HepG2 (cell line): ENCODE data around the gene KIAA1191. TPM values are rescaled to one million over a fixed set of nuclear protein-coding genes. Genes with fewer than 3 reads are reported as not detected.

Experiments
- DR1 ChIP-seq: sonication (generic); formaldehyde crosslinking; IDR thresholded peaks from 2 replicates; pipeline ENCODE4 v1.8.0; 2021; ENCODE audit warnings: mild to moderate bottlenecking, missing genetic modification reagents, inconsistent platforms
- FOSL1 ChIP-seq: sonication (generic); formaldehyde crosslinking; IDR thresholded peaks from 2 replicates; pipeline ENCODE4 v1.9.0; 2021; ENCODE audit warnings: missing genetic modification reagents, borderline replicate concordance
- HNRNPK ChIP-seq: fragments of 200-400 bp; formaldehyde crosslinking; IDR thresholded peaks from 2 replicates; pipeline ENCODE4 v1.6.1; 2018; ENCODE audit warnings: low read length, low read depth, moderate library complexity, mild to moderate bottlenecking; ENCODE audit not compliant: poor library complexity, severe bottlenecking
- KDM4B ChIP-seq: sonication (generic); formaldehyde crosslinking; IDR thresholded peaks from 2 replicates; pipeline ENCODE4 v1.4.0; 2020; ENCODE audit warnings: missing genetic modification reagents
- KMT2B ChIP-seq: IDR thresholded peaks from 2 replicates; pipeline ENCODE4 v1.6.1; 2016; ENCODE audit warnings: missing genetic modification reagents, missing compliant biosample characterization
- MAFF ChIP-seq: IDR thresholded peaks from 2 replicates; pipeline ENCODE4 v1.6.1; 2011; ENCODE audit warnings: low read depth, low read length, improper control_type of control experiment
- NAIF1 ChIP-seq: sonication (generic); formaldehyde crosslinking; IDR thresholded peaks from 2 replicates; pipeline ENCODE4 v1.5.0; 2020; ENCODE audit warnings: mild to moderate bottlenecking, missing genetic modification reagents, borderline replicate concordance
- SMYD3 ChIP-seq: sonication (generic); formaldehyde crosslinking; IDR thresholded peaks from 2 replicates; pipeline ENCODE4 v1.8.1; 2023; ENCODE audit warnings: mild to moderate bottlenecking, missing genetic modification reagents
- TBL1XR1 ChIP-seq: fragments of 150-350 bp; IDR thresholded peaks from 2 replicates; pipeline ENCODE4 v1.6.1; 2014; ENCODE audit warnings: borderline replicate concordance, low read length; ENCODE audit not compliant: partially characterized antibody
- U2AF2 ChIP-seq: fragments of 200-400 bp; formaldehyde crosslinking; IDR thresholded peaks from 2 replicates; pipeline ENCODE4 v1.6.1; 2017; ENCODE audit warnings: low read depth, mild to moderate bottlenecking, low read length
- UBTF ChIP-seq: sonication (generic); formaldehyde crosslinking; IDR thresholded peaks from 2 replicates; pipeline ENCODE4 v1.4.0; 2020; ENCODE audit warnings: mild to moderate bottlenecking, missing genetic modification reagents
- ZBTB20 ChIP-seq: sonication (generic); formaldehyde crosslinking; IDR thresholded peaks from 2 replicates; pipeline ENCODE4 v1.8.1; 2023; ENCODE audit warnings: missing genetic modification reagents, low read depth, mild to moderate bottlenecking, borderline replicate concordance
- ZBTB43 ChIP-seq: sonication (generic); formaldehyde crosslinking; conservative IDR thresholded peaks from 2 replicates; pipeline ENCODE4 v1.4.0; 2020; ENCODE audit warnings: missing genetic modification reagents
- ZFP41 ChIP-seq: sonication (generic); formaldehyde crosslinking; IDR thresholded peaks from 2 replicates; pipeline ENCODE4 v1.4.0; 2020; ENCODE audit warnings: mild to moderate bottlenecking, missing genetic modification reagents, borderline replicate concordance
- ZNF251 ChIP-seq: sonication (generic); formaldehyde crosslinking; IDR thresholded peaks from 2 replicates; pipeline ENCODE4 v1.9.0; 2021; ENCODE audit warnings: mild to moderate bottlenecking, missing genetic modification reagents
- ZNF329 ChIP-seq: sonication (generic); formaldehyde crosslinking; IDR thresholded peaks from 2 replicates; pipeline ENCODE4 v1.9.0; 2021; ENCODE audit warnings: low read depth, mild to moderate bottlenecking, missing genetic modification reagents
- ZNF605 ChIP-seq: sonication (generic); formaldehyde crosslinking; IDR thresholded peaks from 2 replicates; pipeline ENCODE4 v1.8.0; 2022; ENCODE audit warnings: mild to moderate bottlenecking, missing genetic modification reagents
- ZNF747 ChIP-seq: sonication (generic); formaldehyde crosslinking; IDR thresholded peaks from 2 replicates; pipeline ENCODE4 v1.8.1; 2023; ENCODE audit warnings: missing genetic modification reagents, mild to moderate bottlenecking, borderline replicate concordance
- ZNF770 ChIP-seq: sonication (generic); formaldehyde crosslinking; IDR thresholded peaks from 2 replicates; pipeline ENCODE4 v1.5.0; 2020; ENCODE audit warnings: mild to moderate bottlenecking, missing genetic modification reagents
- polyA plus RNA-seq, 8 experiments: library from polyadenylated mRNA; depleted of rRNA in 3 of 8; stranded (reverse) in 7 of 8; unstranded in 1 of 8; fragments of >200 nt; fragmentation: Illumina TruSeq in 4 of 8; extraction: Trizol in 4 of 8; gene quantifications; 2 replicates each; pipeline versions ENCODE4 v1.2.1 to v1.2.3, GENCODE V29; 2011 to 2016; ENCODE audit warnings: low read depth in 4 of 8, missing spikeins in 1 of 8, mixed read lengths in 1 of 8; ENCODE audit not compliant: insufficient read depth in 1 of 8
- total RNA-seq, 5 experiments: library from RNA; depleted of rRNA; stranded (reverse); fragments of >200 nt; fragmentation: Illumina TruSeq; extraction: Trizol; gene quantifications; 2 replicates each; pipeline ENCODE4 v1.2.3, GENCODE V29; 2016; ENCODE audit warnings: low read depth in 1 of 5
- TF ChIP-seq, protein P1 (sequence below): sonication (generic); formaldehyde crosslinking; IDR thresholded peaks from 2 replicates; pipeline ENCODE4 v1.5.1; 2020; ENCODE audit warnings: missing genetic modification reagents, mild to moderate bottlenecking, borderline replicate concordance
- TF ChIP-seq, protein P2 (sequence below): sonication (generic); formaldehyde crosslinking; conservative IDR thresholded peaks from 2 replicates; pipeline ENCODE4 v1.8.1; 2023; ENCODE audit warnings: missing genetic modification reagents

The KIAA1191 gene
- total and polyA plus RNA-seq, 2 of the 13 experiments (the other 11 are each of a cell fraction or from before 2014, with no cell fraction given): 63.6 to 103 TPM

- peak; percentile 99 for TF ChIP-seq ZNF770 (CRISPR knock-in tag)
- TF ChIP-seq NAIF1: peak; percentile 19
- 0 out of 2 replicates have a peak, but pooled peaks have one; percentile 38 for TF ChIP-seq ZBTB43 (CRISPR knock-in tag)
- TF ChIP-seq KDM4B (CRISPR knock-in tag): peak; percentile 64; the same call in 1 of the 2 replicates
- TF ChIP-seq TBL1XR1: peak; percentile 32
- TF ChIP-seq, protein P1, sequence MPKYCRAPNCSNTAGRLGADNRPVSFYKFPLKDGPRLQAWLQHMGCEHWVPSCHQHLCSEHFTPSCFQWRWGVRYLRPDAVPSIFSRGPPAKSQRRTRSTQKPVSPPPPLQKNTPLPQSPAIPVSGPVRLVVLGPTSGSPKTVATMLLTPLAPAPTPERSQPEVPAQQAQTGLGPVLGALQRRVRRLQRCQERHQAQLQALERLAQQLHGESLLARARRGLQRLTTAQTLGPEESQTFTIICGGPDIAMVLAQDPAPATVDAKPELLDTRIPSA (CRISPR knock-in tag): no peak
- TF ChIP-seq UBTF: no peak
- TF ChIP-seq FOSL1 (CRISPR knock-in tag): no peak
- TF ChIP-seq U2AF2: 0 out of 2 replicates have a peak, but pooled peaks have one; percentile 3
- TF ChIP-seq ZNF251 (CRISPR knock-in tag): no peak
- peak; percentile 66; the same call in 1 of the 2 replicates for TF ChIP-seq DR1 (CRISPR knock-in tag)
- TF ChIP-seq ZBTB20 (CRISPR knock-in tag): no peak
- peak; percentile 78 for TF ChIP-seq ZNF329
- TF ChIP-seq HNRNPK: peak; percentile 24
- no peak; the same call in 1 of the 2 replicates for TF ChIP-seq MAFF
- peak; percentile 83 for TF ChIP-seq KMT2B (CRISPR knock-in tag)
- peak; percentile 68; the same call in 1 of the 2 replicates for TF ChIP-seq SMYD3 (CRISPR knock-in tag)
- no peak for TF ChIP-seq ZFP41 (CRISPR knock-in tag)
- TF ChIP-seq ZNF605: peak; percentile 82
- TF ChIP-seq, protein P2, sequence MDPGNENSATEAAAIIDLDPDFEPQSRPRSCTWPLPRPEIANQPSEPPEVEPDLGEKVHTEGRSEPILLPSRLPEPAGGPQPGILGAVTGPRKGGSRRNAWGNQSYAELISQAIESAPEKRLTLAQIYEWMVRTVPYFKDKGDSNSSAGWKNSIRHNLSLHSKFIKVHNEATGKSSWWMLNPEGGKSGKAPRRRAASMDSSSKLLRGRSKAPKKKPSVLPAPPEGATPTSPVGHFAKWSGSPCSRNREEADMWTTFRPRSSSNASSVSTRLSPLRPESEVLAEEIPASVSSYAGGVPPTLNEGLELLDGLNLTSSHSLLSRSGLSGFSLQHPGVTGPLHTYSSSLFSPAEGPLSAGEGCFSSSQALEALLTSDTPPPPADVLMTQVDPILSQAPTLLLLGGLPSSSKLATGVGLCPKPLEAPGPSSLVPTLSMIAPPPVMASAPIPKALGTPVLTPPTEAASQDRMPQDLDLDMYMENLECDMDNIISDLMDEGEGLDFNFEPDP (CRISPR knock-in tag): peak; percentile 95; the same call in 1 of the 2 replicates
- TF ChIP-seq ZNF747 (CRISPR knock-in tag): peak; percentile 32; the same call in 1 of the 2 replicates
These were observed 27.0 kb upstream of the KIAA1191 start, which contains the start of the genes HIGD2A and NOP16 (continued) for GRCh38 chr5:176388444-176389134.
